Thymus (tissue), 11 donors: ENCODE results near the gene ACER3. TPM values are rescaled to one million over a fixed set of nuclear protein-coding genes. Genes with fewer than 3 reads are reported as not detected.

Experiments used
- DNase-seq, 9 donors: peaks; one replicate each; pipeline ENCODE4 v3.0.0-alpha.2; 2013; ENCODE audit warnings: low spot score in 9 of 9, low read depth in 6 of 9, missing footprints in 1 of 9
- H3K27ac ChIP-seq, 2 donors: one replicate each; pipeline ENCODE4 v1.5.1; 2013; ENCODE audit warnings: control low read depth in 1 of 2, low read depth in 1 of 2, low read length in 1 of 2, mild to moderate bottlenecking in 1 of 2, moderate library complexity in 1 of 2
- H3K27me3 ChIP-seq, 2 donors: one replicate each; pipeline ENCODE4 v1.5.1; 2013; ENCODE audit warnings: low read length in 1 of 2; ENCODE audit not compliant: control insufficient read depth in 2 of 2, insufficient read depth in 1 of 2
- H3K36me3 ChIP-seq, 2 donors: one replicate each; pipeline ENCODE4 v1.5.1; 2013; ENCODE audit warnings: low read length in 1 of 2, mild to moderate bottlenecking in 1 of 2, moderate library complexity in 1 of 2; ENCODE audit not compliant: control insufficient read depth in 2 of 2, insufficient read depth in 2 of 2
- H3K4me1 ChIP-seq, 2 donors: one replicate each; pipeline ENCODE4 v1.5.1; 2013; ENCODE audit warnings: low read length in 2 of 2; ENCODE audit not compliant: control insufficient read depth in 2 of 2, insufficient read depth in 2 of 2
- H3K4me3 ChIP-seq, 2 donors: one replicate each; pipeline ENCODE4 v1.5.1; 2013; ENCODE audit warnings: low read length in 2 of 2, control low read depth in 1 of 2, mild to moderate bottlenecking in 1 of 2
- H3K9me3 ChIP-seq, 2 donors: one replicate each; pipeline ENCODE4 v1.5.1; 2013; ENCODE audit warnings: low read length in 1 of 2, mild to moderate bottlenecking in 1 of 2; ENCODE audit not compliant: control insufficient read depth in 2 of 2, insufficient read depth in 1 of 2
- WGBS: extraction: QIAGEN DNeasy Blood & Tissue Kit; methylation state at CpG from one replicate; pipeline ENCODE4 v1.1.7; 2013; 5-methylcytosine and 5-hydroxymethylcytosine counted together
- polyA plus RNA-seq: library from polyadenylated mRNA; stranded (reverse); fragments of 200-250 nt; gene quantifications from one replicate; pipeline ENCODE4 v1.2.3, GENCODE V29; 2013
- total RNA-seq: library from RNA; stranded (reverse); fragments of 120-200 nt; gene quantifications from one replicate; pipeline ENCODE4 v1.2.4, GENCODE V29; 2013
- donor health status: healthy.

Gene ACER3
- total and polyA plus RNA-seq, 2 donors, result 4.2 to 4.8 TPM

- Histone ChIP-seq H3K36me3 (no peaks in the 10 kb centered on the region), H3K27me3 (peaks cover 13 to 49% of the 10 kb centered on the region in 2 donors), H3K27ac (no peak overlapping the region), H3K9me3 (peaks cover 0 to 11% of the 10 kb centered on the region in 2 donors), H3K4me3 (peak overlapping the region in 1 of 2 donors; percentile 37), H3K4me1 (peaks cover 6% of the 10 kb centered on the region in 2 donors)
- WGBS, result 22% methylated on average over 109 of the region's 109 CpGs
- peak in 4 of 9 donors; percentile 13 to 51 (median 29) for DNase-seq
Measured at GRCh38 chr11:77039491-77040400, 179.0 kb downstream of the ACER3 start.

DNA sequence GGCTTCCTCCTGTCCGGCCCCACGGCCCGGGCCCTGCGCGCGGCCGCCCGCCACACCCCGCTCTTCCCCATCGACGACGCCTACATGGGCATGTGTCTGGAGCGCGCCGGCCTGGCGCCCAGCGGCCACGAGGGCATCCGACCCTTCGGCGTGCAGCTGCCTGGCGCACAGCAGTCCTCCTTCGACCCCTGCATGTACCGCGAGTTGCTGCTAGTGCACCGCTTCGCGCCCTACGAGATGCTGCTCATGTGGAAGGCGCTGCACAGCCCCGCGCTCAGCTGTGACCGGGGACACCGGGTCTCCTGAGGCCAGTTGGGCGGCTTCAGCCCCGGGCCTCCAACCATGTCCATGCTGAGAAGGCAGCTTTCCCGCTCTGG is 179.7 kb downstream of the ACER3 start:
- H3K27ac ChIP-seq, result no peak overlapping the region
- DNase-seq, result no peak
- WGBS, result 77% methylated on average over 37 of the region's 37 CpGs
- peaks cover 15 to 55% of the 10 kb centered on the region in 2 donors for H3K27me3 ChIP-seq
- H3K4me3 ChIP-seq, result no peak overlapping the region
- H3K9me3 ChIP-seq, result peaks cover 0 to 11% of the 10 kb centered on the region in 2 donors
- H3K4me1 ChIP-seq, result peaks cover 6% of the 10 kb centered on the region in 2 donors
- H3K36me3 ChIP-seq, result no peaks in the 10 kb centered on the region

- no peak for DNase-seq
- Histone ChIP-seq H3K27me3 (peaks cover 18 to 59% of the 10 kb centered on the region in 2 donors), H3K9me3 (peaks cover 0 to 11% of the 10 kb centered on the region in 2 donors), H3K36me3 (no peaks in the 10 kb centered on the region), H3K4me3 (no peak overlapping the region), H3K4me1 (peaks cover 6% of the 10 kb centered on the region in 2 donors), H3K27ac (no peak overlapping the region)
- WGBS, result 97% methylated on average over 13 of the region's 13 CpGs
Measured at GRCh38 chr11:77040889-77041288, 180.2 kb downstream of the ACER3 start.

- H3K4me1 ChIP-seq, result peaks cover 6 to 11% of the 10 kb centered on the region in 2 donors
- H3K27me3 ChIP-seq, result peaks cover 19 to 56% of the 10 kb centered on the region in 2 donors
- H3K4me3 ChIP-seq, result no peak overlapping the region
- no peak for DNase-seq
- WGBS, result 98% methylated on average over 13 of the region's 13 CpGs
- H3K27ac ChIP-seq, result no peak overlapping the region
- peaks cover 0 to 11% of the 10 kb centered on the region in 2 donors for H3K9me3 ChIP-seq
- H3K36me3 ChIP-seq, result no peaks in the 10 kb centered on the region
Measured at GRCh38 chr11:77042111-77042726, 181.5 kb downstream of the ACER3 start.

GRCh38 chr11:77044356-77044755 is 183.6 kb downstream of the ACER3 start:
- Histone ChIP-seq H3K36me3 (no peaks in the 10 kb centered on the region), H3K27me3 (peaks cover 14 to 41% of the 10 kb centered on the region in 2 donors), H3K4me3 (no peak overlapping the region), H3K9me3 (peaks cover 0 to 11% of the 10 kb centered on the region in 2 donors), H3K4me1 (peaks cover 5 to 11% of the 10 kb centered on the region in 2 donors), H3K27ac (no peak overlapping the region)
- 94% methylated on average over 2 of the region's 2 CpGs for WGBS
- DNase-seq, result no peak

- DNase-seq, result no peak
- Histone ChIP-seq H3K9me3 (peaks cover 0 to 11% of the 10 kb centered on the region in 2 donors), H3K36me3 (no peaks in the 10 kb centered on the region), H3K4me3 (no peak overlapping the region), H3K27ac (no peak overlapping the region), H3K27me3 (peaks cover 8 to 35% of the 10 kb centered on the region in 2 donors), H3K4me1 (peaks cover 0 to 10% of the 10 kb centered on the region in 2 donors)
- WGBS, result 98% methylated on average over 9 of the region's 9 CpGs
Measured at GRCh38 chr11:77044886-77045285, 184.2 kb downstream of the ACER3 start.

DNA sequence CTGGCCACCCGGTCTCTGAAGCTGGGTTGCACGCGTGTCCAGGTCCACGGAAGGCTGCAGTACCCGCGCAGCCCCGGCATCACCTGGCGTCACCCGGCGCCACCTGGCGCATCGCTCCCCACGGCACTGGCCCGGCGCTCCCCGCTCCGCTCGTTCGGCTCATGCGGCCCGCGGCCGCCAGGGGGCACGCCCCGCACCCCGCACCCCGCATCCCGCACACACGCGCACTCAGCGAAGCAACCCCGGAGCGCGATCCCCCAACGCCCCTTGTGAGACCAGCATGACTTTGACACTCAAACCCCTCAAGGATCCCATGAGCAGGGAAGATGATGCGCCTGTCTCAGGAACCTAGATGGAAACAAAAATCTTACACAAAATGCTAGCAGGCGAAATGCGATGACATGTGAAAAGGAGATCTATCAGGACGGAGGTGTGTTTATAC is 185.4 kb downstream of the ACER3 start:
- peak in 4 of 9 donors; percentile 27 to 63 (median 54) for DNase-seq
- H3K9me3 ChIP-seq, result peaks cover 0 to 4% of the 10 kb centered on the region in 2 donors
- H3K4me1 ChIP-seq, result peaks cover 0 to 7% of the 10 kb centered on the region in 2 donors
- H3K27ac ChIP-seq, result no peak overlapping the region
- WGBS, result 7% methylated on average over 39 of the region's 39 CpGs
- no peaks in the 10 kb centered on the region for H3K36me3 ChIP-seq
- H3K4me3 ChIP-seq, result no peak overlapping the region
- peaks cover 6 to 24% of the 10 kb centered on the region in 2 donors for H3K27me3 ChIP-seq

GRCh38 chr11:77047007-77047927 is 186.5 kb downstream of the ACER3 start:
- Histone ChIP-seq H3K27ac (peak overlapping the region in 1 of 2 donors; percentile 55), H3K27me3 (peaks cover 6 to 16% of the 10 kb centered on the region in 2 donors), H3K36me3 (no peaks in the 10 kb centered on the region), H3K4me1 (peaks cover 0 to 7% of the 10 kb centered on the region in 2 donors), H3K9me3 (no peaks in the 10 kb centered on the region), H3K4me3 (peak overlapping the region; percentile 28 to 37)
- WGBS, result 5% methylated on average over 15 of the region's 15 CpGs
- DNase-seq, result peak; percentile 76 to 97 (median 91)
